Measurements from ENCODE around the gene KEL.

Gene KEL

GRCh38 chr7:142935941-142936565, 26.1 kb downstream of the KEL start:
- no peak for DNase-seq
- in situ Hi-C loops (cut with HindIII; ENCODE audit: low pct_ligation_motif_present, low pct_unique_long_range_greater_than_20kb, low sequenced_read_pairs): no loop called here

DNA sequence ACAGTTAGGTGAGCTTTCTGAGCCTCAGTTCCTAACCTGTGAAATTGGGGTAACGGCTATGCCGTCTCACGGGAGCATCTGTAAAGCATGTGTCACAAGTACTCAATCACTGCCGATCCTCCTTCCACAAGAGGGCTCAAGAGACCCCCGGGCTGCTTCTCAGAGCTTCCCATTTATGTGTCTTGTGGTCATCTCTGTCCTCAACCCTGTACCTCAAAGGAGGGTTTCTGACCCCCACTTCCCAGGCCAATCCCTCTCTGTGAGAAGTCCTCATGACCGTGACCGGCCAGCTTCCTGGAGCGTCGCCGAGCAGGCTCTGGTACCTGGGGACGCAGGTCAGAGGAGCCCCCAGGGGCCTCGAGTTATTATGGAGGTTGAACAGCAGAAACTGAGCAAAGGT, 28.1 kb downstream of the KEL start:
- in situ Hi-C loops (cut with HindIII; ENCODE audit: low pct_ligation_motif_present, low pct_unique_long_range_greater_than_20kb, low sequenced_read_pairs): no loop called here
- DNase-seq: no peak

DNA sequence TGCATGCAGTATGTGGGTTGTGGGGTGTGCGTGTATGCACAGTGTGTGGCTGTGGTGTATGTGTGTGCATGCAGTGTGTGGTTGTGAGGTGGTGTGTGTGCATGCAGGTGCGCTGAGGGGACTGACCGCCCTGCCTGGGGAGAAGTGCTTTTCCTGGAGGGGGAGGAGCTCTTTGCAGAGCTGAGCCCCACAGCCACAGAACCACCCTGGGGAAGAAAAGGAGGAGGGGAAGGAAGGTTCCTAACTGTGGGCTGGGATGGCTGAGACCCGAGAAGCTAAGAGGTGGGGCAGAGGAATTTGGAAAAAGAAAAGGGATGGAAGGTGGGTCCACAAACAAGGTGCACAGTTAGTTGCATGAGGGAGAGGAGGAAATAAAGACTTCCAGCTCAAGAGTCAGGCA, 28.5 kb downstream of the KEL start, which contains the start of gene TRPV5:
TRPV5 (minus strand) TSS at position 123 of the 400 bp plus-strand sequence. CDS start 287 bp downstream, outside the sequence.
- in situ Hi-C loops (cut with HindIII; ENCODE audit: low pct_ligation_motif_present, low pct_unique_long_range_greater_than_20kb, low sequenced_read_pairs): no loop called here

DNA sequence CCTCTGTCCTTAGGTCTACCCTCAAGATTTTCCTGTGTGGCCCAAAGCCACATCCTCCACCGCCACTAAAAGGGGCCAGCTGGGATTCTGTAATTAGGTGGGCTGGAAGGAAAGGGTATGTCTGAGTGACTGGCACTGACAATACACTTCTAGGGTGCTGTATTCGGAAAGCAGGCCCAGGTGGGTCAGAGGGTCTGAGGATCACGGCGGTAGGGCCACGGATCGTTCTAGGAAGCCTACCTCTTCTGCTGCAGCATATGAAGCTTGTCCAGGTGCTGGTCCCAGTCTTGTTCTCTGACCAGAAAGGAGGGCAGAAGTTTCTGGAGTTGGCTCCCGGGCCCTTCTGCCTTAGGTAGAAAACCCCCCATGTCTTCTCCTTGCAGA, 29.1 kb downstream of the KEL start:
- in situ Hi-C loops (cut with HindIII; ENCODE audit: low pct_ligation_motif_present, low pct_unique_long_range_greater_than_20kb, low sequenced_read_pairs): no loop called here
- DNase-seq: no peak

More for the DNA sequence above, 28.5 kb downstream of the KEL start, which contains the start of gene TRPV5:
- DNase-seq: no peak

DNA sequence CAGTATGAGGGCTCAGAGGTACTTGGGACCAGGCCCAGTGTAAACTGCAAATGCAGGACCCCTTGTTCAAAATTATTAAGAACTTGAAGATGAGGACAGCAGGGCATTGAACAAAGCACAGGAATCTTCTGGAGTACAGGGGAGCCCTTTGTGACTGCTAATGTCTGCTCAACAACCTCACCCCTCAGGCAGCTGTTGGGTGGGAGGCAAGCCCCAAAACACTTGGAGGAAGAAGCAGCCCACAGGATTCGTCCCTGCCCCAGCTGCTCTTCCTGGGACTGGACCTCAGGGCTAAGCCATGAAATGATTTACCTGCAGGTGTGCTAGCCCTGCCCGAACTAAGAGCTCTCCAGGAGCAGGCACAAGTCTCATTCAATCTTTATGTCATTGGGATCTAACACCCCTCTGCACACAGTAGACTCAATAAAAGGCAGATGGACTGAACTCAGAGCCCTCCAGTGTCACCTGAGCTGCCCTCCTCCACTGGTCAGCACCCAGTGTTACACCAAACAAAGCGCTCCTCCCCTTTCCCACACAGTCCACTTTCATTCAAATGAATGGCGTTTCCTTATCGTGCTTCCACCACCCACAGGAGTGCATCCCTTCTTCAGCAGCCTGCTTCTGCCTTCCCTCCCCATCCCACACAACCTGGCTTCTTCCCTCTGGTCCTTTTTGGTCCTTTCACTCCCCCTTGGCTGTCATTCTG, 29.6 kb downstream of the KEL start:
- in situ Hi-C loops (cut with HindIII; ENCODE audit: low pct_ligation_motif_present, low pct_unique_long_range_greater_than_20kb, low sequenced_read_pairs): no loop called here
- no peak for DNase-seq

DNA sequence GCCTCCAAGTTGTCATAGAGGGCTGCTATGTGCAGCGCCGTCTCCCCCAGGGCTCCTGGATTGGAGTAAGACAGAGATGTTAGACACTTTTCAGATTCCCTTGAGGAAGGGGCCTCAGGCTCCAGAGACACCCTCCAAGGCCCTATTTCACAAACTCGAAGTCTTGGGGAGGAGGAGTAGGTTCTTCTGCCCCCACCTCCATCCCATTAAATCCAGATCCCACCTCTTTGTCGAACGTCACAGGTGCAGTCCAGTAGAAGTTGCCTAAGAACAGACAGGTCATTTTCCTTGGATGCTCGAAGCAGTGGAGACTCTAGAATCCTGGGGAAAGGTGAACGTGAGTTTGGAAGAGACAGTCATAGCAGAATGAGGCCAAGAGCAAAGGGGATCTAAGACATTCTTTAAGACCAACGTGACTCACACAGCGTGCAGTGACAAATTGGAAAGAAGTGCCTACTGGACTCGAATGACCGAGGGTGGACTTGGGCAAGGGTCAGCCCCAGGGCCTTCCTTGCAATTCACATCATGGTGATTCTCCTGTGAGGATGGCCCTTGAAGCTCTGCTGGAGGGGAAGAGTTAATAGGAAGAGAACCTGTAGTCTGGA, 31.9 kb downstream of the KEL start:
- in situ Hi-C loops (cut with HindIII; ENCODE audit: low pct_ligation_motif_present, low pct_unique_long_range_greater_than_20kb, low sequenced_read_pairs): no loop called here
- no peak for DNase-seq

DNA sequence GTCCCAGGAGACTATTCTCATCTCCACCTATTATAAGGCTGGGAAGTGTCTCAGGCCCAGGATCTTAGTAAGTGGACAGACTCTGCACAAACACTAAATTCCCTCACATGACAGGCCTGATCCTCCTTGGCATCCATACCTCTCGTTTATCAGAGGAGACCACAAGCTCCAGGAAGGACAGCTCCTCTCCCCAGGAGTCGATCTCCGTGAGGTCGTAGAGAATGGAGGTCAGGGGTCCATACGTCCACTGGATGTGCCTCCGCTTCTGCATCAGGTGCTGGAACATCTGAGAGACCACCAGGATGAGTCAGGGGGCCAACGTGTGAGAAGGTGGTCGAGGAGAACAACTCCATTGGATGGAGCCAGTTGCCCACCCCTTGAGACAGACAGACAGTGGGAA, 34.2 kb downstream of the KEL start:
- no peak for DNase-seq
- in situ Hi-C loops (cut with HindIII; ENCODE audit: low pct_ligation_motif_present, low pct_unique_long_range_greater_than_20kb, low sequenced_read_pairs): no loop called here

DNA sequence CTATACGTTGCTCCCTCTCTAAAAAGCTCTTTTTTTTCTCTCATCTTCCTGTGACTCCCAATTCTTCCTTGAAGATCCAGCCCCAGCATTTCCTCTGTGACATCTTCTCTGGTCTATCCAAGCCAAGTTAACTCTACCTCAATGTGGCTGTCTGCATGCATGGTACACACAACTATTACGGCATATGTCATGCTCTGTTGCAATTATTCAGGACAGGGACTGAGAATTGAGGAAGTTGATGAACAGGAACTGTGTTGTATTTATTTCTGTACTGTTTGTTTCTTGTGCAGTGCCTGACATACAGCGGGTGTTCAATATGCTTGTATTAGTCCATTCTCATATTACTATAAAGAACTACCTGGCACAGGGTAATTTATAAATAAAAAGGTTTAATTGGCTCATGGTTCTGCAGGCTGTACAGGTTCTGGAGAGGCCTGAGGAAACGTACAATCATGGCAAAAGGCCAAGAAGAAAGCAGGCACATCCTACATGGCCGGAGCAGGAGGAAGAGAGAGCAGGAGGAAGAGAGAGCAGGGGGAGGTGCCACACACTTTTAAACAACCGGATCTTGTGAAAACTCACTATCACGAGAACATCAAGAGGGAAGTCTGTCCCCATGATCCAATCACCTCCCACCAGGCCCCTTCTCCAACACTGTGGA, 34.9 kb downstream of the KEL start:
- in situ Hi-C loops (cut with HindIII; ENCODE audit: low pct_ligation_motif_present, low pct_unique_long_range_greater_than_20kb, low sequenced_read_pairs): no loop called here
- DNase-seq: no peak

DNA sequence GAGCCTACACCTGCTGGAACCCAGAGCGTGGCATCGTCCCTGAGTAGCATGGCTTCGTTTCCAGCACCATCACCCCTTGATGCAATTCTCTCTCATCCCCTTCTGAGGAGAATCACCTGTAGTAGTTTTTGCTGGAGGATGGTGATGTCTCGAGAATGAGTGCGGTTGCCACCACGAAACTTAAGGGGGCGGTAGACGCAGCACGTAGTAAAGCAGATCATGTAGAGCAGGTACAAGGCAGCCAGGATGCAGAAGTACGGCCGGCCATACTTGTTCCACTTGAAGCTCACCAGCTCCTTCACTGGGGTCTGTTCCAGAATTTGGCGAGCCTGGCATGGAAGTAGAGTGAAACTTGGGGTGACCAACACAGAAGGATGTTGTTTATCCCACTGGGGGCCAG, 36.8 kb downstream of the KEL start:
- in situ Hi-C loops (cut with HindIII; ENCODE audit: low pct_ligation_motif_present, low pct_unique_long_range_greater_than_20kb, low sequenced_read_pairs): no loop called here
- DNase-seq: peak; percentile 8

GRCh38 chr7:142923391-142923790, 38.8 kb downstream of the KEL start:
- no peak for DNase-seq
- in situ Hi-C loops (cut with HindIII; ENCODE audit: low pct_ligation_motif_present, low pct_unique_long_range_greater_than_20kb, low sequenced_read_pairs): no loop called here

- DNase-seq: no peak
- in situ Hi-C loops (cut with HindIII; ENCODE audit: low pct_ligation_motif_present, low pct_unique_long_range_greater_than_20kb, low sequenced_read_pairs): no loop called here
These were observed 42.5 kb downstream of the KEL start for GRCh38 chr7:142919656-142920055.

DNA sequence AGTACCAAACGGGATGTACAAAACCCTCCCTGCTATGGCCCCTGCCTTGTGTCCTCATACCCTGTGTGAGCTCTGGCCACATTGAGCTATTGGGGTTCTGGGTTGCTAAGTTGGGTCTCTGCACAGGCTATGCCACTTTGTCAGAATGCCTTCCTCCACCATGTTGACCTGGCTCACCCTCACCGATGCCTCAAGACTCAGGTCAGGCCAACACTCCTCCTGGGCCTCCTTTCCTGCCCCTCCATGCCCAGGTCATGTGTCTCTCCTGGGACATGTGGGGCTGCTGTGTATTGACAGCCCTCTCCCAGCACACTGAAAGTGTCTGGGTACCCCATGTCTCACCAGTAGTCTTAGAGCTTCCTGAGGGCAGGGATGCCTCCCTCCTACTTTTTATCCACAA, 43.3 kb downstream of the KEL start:
- in situ Hi-C loops (cut with HindIII; ENCODE audit: low pct_ligation_motif_present, low pct_unique_long_range_greater_than_20kb, low sequenced_read_pairs): no loop called here
- DNase-seq: no peak

DNA sequence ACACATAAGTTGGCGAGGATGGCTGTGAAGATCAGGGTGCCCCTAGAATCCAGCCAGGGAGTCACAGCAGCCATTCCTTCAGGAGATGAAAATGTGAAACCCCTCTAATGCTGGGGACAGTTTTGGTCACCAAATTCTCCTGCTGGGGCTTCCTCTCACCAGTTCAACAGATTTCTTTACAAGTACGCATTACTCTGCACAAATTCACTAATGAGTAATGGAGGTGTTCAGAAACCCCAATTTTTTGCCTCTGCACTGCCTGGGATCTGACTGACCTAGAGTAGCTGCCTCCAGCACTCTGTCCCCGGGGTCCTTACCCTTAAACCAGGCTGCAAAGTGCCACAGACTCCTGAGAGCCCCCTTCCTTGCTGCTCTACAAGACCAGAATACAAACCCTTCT, 44.7 kb downstream of the KEL start:
- in situ Hi-C loops (cut with HindIII; ENCODE audit: low pct_ligation_motif_present, low pct_unique_long_range_greater_than_20kb, low sequenced_read_pairs): no loop called here
- no peak for DNase-seq

DNA sequence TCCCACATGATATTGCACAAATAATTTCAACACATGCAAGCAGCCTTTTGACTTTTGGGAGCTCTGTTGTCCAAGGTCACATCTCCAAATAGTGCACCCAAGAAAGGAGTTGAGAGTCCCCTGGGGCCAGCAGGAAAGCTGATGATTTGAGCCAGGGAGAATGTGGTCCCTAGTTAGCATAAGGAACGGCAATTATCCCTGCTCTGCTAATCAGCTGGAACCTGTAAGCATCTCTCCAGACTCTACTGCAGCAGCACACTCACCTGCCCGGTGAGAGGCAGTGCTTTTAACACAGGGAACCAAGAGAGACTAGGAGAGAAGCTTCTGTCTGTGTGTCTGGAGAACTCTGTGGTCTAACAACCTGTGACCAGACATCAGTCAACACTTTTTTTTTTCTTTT, 45.7 kb downstream of the KEL start:
- in situ Hi-C loops (cut with HindIII; ENCODE audit: low pct_ligation_motif_present, low pct_unique_long_range_greater_than_20kb, low sequenced_read_pairs): no loop called here
- DNase-seq: no peak

DNA sequence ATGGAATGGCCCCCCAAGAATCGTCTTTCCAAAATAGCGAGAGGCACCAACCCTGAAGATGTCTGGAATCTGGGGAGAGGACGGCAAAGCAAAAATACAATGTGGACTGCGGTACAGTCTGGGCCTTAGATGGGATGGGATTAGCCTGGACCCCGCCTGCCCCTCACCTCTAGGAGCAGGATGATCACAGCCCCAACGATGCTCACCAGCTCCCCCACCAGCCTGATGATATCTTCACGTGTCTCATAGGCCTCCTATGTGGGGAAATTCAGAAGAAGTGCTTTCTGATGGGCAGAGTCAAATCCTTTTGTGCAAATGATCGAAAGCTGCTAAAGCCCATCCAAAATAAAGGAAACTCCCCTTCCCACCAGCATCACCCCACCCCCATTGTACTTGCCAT, 46.8 kb downstream of the KEL start:
- DNase-seq: no peak
- in situ Hi-C loops (cut with HindIII; ENCODE audit: low pct_ligation_motif_present, low pct_unique_long_range_greater_than_20kb, low sequenced_read_pairs): no loop called here

GRCh38 chr7:142914121-142914520, 48.0 kb downstream of the KEL start:
- in situ Hi-C loops (cut with HindIII; ENCODE audit: low pct_ligation_motif_present, low pct_unique_long_range_greater_than_20kb, low sequenced_read_pairs): no loop called here
- no peak for DNase-seq

DNA sequence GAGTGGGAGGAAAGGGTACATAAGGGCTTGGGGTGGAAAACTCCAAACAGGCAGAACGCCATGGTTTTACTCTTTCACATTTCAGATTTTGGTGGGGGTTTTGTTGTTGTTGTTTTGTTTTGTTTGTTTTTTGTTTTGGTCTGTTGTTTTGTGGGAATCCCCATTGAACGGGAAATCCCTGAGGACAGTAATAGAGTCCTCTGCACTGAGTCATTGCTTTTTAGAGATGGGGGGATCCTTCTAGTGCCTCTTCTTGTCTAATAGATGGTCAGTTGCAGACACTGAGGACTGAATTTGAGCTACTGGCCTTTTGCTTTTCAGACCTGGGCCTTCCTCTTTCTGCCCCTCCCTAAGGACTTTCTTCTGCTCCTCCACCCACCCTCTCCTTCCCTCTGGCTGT, 48.6 kb downstream of the KEL start:
- in situ Hi-C loops (cut with HindIII; ENCODE audit: low pct_ligation_motif_present, low pct_unique_long_range_greater_than_20kb, low sequenced_read_pairs): no loop called here
- DNase-seq: no peak

DNA sequence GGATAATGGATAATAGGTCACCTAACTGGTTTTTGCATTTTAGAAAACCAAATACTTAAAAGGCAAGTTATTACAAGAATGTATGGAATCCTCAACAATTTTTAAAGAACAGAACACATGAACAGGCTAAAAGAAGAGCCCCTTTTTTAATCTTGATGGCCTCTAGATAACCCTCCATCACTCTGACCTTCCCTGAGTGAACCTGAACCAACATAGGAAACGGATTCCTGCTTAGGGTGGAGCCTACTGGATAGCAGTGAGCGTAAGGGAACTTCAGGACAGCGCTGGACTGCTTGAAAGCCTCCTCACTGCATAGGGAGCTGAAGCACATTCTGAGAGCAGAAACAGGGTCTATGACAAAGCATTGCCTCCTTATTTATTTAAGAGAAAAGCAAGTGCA, 49.1 kb downstream of the KEL start:
- no peak for DNase-seq
- in situ Hi-C loops (cut with HindIII; ENCODE audit: low pct_ligation_motif_present, low pct_unique_long_range_greater_than_20kb, low sequenced_read_pairs): no loop called here

GRCh38 chr7:142910481-142910880, 51.7 kb downstream of the KEL start:
- DNase-seq: no peak
- in situ Hi-C loops (cut with HindIII; ENCODE audit: low pct_ligation_motif_present, low pct_unique_long_range_greater_than_20kb, low sequenced_read_pairs): no loop called here
